ENCODE results near the gene TMEM14B. TPM values are rescaled to one million over a fixed set of nuclear protein-coding genes. Genes with fewer than 3 reads are reported as not detected.
"Not testable (repeated sequence)": the region's sequence is repeated elsewhere in the genome, so short reads cannot be mapped to it uniquely, and the experiment has no call there.

Gene TMEM14B
- total RNA-seq, 1 donor from 2014 or later = 102 TPM

DNA sequence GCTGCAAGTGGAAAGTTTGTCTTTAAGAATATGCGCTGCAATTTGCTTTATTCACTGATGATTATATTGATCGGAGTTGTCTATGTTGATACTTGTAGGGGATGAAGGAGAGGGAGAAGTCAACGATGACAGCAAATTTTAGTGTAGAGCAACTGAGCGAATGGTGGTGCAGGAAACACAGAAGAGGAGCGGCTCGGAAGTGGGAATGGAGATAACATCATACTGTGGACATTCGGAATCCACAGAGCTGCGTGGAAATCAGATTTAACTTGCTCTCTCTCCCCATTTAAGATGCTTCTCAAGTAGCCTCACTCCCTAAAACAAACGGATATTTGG lies 722 bp upstream of the TMEM14B start:
- no peak for DNase-seq

DNA sequence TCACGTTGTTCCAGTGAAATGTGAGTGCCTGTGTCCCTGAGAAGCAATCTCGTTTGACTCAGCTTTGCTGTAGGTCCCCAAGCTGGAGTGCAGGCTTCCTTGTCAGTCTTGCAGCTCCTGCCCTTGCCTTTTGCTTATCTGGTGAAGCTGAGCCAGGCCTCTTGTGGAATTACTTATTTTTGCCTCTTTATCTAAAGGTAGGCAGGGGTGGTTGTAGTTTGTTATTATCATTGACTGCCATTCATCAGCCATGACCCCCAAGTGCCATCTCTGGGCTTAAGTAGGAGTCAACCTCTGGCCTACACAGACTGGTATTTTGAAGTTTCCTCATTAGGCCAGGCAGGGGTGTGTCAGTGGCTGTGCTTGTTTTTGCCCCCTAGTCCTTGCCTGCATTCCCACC lies 2.1 kb downstream of the TMEM14B start:
- DNase-seq = no peak

DNA sequence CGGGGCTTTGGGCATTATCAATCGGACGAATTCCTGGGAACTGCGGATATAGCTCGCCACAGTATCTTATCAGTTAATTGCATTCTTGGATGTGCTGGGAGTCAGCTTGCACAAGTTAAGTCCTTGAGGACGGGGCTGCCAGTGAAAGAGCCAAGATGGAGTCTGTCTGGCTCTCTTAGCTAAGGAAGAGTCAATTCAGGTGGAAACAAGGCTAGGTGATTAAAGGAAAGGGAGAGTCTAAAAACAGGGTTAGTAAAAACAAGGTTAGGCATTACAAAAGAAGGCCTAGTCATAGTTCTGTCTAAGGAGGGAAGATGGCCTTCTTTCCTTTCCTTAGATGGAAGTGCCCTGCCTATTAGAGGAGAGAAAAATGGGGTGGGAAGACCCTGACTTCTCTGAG lies 3.0 kb downstream of the TMEM14B start:
- not testable (repeated sequence) for DNase-seq

DNA sequence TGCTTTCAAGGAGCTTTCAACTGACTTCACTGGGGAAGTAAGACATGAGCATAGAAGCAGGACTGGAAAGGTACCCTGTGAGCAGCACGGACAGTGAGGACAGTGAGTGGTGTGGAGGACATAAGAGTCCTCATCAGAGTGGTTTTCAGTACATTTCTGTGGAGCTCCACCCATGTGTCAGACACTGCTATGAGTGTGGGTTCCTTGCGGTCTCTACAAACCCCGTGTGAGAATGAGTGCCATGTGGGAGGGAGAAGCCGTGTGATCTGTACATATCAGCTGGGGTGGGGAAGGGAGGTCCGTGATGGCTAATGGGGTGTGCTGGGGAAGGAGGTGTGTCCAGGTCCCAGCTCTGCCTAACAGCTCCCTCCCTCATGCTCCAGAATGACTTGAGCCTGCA lies 4.2 kb downstream of the TMEM14B start:
- DNase-seq = not testable (repeated sequence)

DNA sequence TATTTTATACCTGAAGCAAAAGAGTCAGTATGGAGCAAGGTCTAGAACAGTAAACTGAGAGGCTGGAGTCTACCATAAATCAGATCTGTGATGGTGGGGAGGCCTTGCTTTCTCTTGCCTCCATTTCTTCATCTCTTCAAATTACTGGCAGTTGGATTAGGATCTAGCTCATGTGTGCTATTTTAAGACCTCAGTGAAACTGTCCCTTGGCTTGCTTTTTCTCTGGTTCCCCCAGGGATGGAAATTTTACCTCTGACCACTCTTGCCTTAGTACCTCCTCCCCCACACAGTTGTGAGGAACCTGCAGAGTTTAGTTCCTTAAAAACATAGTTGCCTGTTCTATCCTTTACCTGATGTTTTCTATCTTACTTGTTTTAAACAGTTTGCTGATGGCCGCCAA lies 8.5 kb downstream of the TMEM14B start:
- no peak for DNase-seq

DNA sequence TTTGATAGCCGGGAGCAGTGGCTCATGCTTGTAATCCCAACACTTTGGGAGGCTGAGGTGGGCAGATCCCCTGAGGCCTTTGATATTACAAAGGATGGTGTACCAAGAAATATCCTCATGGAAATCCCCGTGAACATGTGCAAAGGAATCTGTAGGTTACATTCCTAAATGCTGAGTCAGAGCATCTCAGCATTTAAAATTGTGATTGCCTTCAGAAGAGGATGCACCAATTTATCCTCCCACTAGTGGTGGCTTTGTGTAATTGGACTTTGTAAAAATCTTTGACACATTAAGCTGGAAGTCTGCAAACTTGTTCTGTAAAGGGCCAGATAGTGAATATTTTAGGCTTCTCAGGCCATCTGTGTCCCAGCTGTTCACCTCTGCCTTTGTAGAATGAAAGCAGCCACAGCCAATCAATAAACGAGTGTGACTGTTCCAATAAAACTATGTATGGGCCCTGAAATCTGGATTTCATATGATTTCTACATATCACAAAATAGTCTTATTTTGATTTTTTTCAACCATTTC lies 11.8 kb downstream of the TMEM14B start:
- peak; percentile 62 for DNase-seq

DNA sequence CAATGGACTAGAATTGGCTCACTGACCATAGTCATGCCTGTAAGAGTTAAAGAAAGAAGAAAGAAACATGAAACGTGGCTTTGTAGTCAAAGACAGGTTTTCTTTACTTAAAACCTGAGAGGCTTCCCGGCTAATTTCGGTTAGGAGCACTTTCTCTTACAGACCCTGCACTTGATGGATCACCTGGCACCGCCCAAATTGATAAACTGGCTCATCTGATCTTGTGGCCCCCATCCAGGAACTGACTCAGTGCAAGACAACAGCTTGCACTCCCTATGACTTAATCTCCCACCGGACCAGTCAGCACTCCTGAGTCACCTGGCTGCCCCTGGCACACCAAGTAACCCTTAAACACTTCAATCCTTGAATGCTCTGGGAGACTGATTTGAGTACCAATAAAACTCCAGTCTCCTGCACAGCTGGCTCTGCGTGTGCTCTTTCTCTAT lies 12.3 kb downstream of the TMEM14B start:
- no peak for DNase-seq

DNA sequence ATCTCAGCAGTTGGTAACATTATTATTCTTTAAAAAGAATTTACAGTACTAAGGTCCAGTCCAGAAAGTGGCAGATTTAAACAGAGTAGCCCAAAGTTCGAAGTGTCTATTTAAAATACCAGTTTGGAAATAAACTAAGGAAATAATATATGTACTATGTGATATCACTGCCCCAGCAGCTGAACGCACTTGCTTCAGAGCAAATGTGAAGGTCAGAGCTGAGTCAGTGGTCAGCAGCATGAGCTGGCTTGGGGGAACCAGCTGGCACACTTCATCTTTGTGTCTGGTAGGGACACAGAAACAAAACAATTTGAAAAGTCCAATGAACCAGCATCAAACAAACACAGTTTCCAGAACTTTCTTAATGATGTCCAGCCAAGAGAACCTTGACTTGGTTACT lies 15.4 kb downstream of the TMEM14B start:
- no peak for DNase-seq

DNA sequence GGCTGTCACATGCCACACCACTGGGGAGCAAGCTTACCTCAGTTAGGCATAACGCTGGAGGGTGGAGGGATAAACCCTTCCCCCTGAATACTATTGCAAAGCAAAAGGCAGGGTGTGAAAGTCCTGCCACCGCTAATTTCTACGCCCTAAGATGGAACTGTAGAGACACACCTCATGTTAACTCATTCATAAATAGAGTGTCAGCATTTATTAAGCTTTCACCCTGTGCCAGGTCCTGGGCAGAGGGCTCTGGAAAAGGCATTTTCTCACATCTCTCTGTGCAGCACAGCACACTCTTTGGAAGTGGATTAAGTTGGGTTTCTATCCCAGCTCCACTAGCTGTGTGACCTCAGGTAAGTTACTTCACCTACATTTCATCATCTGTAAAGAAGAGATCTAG lies 21.8 kb downstream of the TMEM14B start:
- no peak for DNase-seq

DNA sequence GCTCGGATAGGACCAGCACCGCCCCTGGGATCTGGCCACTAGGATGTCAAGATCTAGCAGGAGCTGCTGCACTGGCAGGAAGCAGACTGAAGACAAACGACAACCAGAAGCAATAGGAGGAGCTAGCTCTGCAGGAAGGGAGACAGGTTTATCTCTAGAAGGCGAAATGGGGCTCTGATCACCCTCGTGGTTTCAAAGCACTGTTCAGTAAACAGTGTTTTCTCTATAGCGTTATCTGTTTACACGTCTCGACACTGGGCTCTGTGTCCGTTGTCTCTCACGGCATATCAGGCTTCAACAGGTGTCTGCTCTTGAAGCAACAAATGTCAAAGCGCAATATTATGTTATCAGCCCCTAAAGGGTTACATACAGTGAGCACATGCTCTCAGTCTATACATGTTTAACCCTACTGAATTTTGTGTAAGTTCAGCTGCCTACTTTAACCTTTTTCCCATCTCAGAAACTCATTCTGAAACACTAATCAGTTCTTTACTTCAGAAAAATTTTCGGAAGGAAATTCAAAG lies 23.8 kb downstream of the TMEM14B start:
- no peak for DNase-seq

DNA sequence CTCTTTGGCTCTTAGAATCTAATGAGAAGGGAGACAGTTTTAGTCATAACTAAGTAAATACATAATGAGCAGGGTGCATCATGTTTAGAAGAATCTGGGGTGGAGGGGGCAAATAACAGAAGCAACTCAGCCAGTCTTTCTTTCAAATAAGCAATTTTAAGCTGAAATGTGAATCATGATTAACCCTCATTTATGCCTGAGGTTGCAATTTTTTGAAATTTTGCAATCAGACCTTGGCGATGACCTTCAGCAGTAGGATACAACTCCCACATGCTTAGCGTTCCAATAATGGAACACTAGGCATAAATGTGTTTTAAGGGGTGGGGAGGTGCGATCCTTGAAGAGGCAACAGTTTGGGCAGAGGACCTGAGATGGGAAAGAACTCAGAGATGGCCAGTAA lies 30.6 kb downstream of the TMEM14B start:
- no peak for DNase-seq

DNA sequence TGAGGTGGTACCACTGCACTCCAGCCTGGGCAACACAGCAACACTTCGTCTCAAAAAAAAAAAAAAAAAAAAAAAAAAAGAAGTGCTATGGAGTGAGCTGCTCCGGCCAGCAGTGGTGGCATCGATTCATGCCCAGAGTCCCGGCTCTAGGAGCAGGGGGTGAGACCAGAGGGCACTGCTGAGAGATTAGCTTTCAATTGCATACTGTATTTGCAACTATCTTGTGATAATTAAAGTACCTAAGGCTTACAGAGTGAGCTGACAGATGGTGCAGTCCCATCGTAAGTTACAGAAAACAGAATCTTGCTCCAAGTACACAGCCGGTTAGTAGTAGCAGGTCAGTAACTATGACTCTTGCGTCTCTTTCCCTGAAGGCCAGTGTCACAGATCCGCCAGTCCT lies 31.5 kb downstream of the TMEM14B start:
- no peak for DNase-seq

DNA sequence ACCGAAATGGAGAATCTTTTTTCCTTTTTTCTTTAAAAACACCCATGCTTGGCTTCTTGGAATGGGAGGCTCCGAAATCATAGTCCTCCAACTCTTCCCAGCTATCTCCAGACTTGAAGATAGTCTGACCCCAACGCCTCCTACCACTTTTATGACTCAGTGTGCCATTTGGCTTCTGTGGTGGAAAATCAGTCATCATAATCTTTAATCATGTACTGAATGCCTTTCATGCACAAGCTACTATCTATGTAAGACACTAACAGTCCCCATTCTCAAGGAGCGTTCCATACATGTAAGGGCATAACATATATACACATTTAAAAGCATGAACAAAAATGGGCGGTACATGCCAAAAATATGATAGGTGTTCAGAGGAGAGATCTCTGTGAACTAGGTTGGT lies 44.1 kb downstream of the TMEM14B start:
- no peak for DNase-seq

DNA sequence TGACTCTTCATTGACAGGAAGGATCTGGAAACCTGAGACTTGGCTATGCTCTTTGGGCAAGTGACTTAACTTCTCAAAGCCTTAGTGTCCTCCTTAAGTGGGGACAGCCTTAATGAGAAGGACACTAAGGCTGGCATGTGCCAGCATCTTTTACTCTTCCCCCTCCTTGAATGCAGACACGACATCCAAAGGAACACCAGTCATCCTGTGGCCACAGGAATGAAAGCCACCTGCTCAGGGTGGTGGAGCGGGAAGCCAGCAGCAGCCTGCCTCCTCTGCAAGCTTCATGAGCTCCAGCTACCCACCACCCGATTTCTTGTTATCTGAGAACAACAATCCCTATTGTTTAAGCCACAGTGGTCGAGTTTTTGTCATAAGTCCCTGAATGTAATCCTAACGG lies 44.5 kb downstream of the TMEM14B start:
- no peak for DNase-seq

DNA sequence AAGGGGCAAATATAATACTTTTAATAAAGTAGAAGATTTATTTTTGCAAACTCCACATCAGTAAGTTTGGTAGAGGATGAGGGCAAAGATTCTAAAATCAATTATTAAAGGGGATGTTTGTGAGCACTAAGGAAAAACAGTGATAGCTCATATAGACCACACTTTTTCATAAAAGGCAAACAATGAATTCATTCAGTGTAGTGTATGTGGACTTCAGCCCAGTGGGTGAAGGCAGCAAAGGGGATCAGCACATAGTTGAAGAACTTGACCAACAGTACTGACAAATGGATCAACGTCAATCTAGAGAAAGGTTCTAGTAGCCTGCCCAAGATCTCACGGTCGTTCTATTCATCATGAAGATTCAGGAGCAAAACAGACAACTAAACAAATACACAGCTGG lies 45.4 kb downstream of the TMEM14B start:
- no peak for DNase-seq

DNA sequence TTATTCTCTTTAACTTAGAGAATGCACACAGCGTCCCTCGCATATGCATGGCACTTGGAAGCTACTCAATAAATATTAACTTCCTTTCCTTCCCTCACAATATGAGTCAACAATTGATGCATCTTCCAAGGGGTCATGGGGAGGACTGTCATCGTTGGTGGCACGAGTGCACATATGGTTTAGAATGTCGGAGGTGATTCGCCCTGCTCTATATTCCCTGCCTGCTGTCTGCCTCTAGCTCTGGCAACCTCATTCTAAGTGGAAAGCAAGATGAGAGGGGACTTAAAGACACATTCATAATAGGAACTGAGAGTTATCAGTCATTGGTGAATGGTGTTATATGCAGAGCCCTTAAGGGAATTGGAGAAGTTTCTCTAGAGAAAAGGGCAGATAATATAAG lies 46.1 kb downstream of the TMEM14B start:
- DNase-seq = no peak

DNA sequence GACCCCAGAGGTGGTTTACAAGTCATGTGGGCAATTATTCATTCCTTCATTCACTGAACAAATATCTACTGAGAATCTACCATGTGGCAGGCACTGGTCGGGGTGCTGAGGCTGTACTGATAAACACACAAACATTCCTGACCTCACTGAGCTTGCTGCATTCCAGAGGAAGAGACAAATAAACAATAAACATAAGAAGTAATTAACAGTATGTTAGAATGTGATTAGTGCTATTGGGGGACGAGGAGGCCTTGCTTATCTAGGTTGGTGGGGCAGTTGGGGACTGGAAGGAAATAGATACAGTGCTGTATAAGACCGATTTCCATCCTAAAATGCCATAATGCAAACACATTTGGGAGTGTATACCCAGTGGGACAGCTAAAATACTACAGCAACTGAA lies 46.6 kb downstream of the TMEM14B start:
- DNase-seq = no peak

DNA sequence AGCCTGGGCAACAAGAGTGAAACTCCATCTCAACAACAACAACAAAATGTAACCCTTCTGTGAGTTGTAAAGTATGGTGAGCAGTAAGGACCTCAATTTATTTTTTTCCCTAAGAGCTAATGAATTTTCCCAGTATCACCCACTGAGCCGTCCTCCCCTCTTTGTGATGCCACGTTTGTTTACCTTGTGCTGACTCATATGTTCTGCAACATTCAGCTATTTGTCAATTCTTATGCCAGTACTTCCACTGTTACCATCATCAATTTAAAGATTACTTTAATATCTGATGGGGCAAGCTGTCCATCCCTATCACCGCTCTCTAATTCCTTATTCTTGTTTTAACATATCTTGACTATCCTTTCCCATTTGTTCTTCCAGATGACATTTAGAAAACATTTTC lies 53.2 kb downstream of the TMEM14B start:
- DNase-seq = no peak

DNA sequence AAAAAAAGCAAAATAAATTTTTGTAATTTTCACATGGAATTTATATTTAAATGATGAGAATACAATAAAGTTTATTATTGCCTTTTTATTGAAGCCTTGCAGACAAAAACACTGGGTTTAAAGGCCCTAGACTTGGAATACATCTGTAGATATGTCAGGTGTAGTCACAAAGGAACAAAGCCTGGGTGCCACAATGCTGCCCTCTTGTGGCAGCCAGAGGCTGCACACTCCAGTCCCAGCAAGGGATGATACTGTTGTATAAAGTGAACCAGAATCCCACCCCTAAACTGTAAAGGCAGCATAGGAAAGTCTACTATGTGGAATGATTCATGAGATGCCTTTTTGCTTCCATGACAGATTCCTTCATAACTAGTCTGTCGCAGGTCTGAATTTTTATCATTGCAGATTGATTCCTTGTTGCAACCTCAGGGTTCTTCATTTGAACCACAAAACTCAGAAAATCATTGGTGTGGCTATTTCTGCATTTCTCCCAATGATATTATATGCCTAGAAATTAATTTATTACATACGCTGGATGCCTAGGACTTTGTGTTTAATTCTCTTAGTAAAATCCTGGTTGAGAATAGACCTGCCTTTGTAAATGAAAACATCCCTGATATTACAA lies 53.7 kb downstream of the TMEM14B start:
- DNase-seq = peak; percentile 73

Small RNAs within 50 kb of the gene (small RNA-seq; reads per million reads assigned to genes)
- gene RNA5SP203 (ENCODE audit: low replicate concordance) = not detected

Other genes starting within 250 kb of the TMEM14B start
- gene GCNT2, start 226.5 kb upstream of the TMEM14B start, total RNA-seq = 6.3 TPM
- not detected for gene C6orf52, start 53.2 kb upstream of the TMEM14B start, total RNA-seq
- gene PAK1IP1, start 52.8 kb upstream of the TMEM14B start, total RNA-seq = 13.1 TPM
- 77.5 TPM for gene TMEM14C, start 24.7 kb upstream of the TMEM14B start, total RNA-seq
- 0.21 TPM for gene MAK, start 90.7 kb downstream of the TMEM14B start, total RNA-seq
- gene GCM2, start 134.2 kb downstream of the TMEM14B start, total RNA-seq = not detected
- 1.5 TPM for gene SYCP2L, start 139.2 kb downstream of the TMEM14B start, total RNA-seq